KOPT-K1 (cell line): ENCODE data around the gene CRHR2.

Experiments
- H3K27ac ChIP-seq: fragments of 200-600 bp; sonication (generic); 2 replicates; pipeline ENCODE4 v1.5.1; 2016; ENCODE audit warnings: antibody characterized with exemption, mild to moderate bottlenecking, low read depth, low read length; ENCODE audit not compliant: poor library complexity, severe bottlenecking
- H3K36me3 ChIP-seq: fragments of 200-600 bp; sonication (generic); 2 replicates; pipeline ENCODE4 v1.5.1; 2017; ENCODE audit warnings: antibody characterized with exemption, mild to moderate bottlenecking, low read length, moderate library complexity; ENCODE audit not compliant: insufficient read depth
- H3K9me3 ChIP-seq: fragments of 200-600 bp; sonication (generic); 2 replicates; pipeline ENCODE4 v1.5.1; 2017; ENCODE audit warnings: antibody characterized with exemption, low read length, mild to moderate bottlenecking; ENCODE audit not compliant: insufficient read depth, poor library complexity, severe bottlenecking

The CRHR2 gene

DNA sequence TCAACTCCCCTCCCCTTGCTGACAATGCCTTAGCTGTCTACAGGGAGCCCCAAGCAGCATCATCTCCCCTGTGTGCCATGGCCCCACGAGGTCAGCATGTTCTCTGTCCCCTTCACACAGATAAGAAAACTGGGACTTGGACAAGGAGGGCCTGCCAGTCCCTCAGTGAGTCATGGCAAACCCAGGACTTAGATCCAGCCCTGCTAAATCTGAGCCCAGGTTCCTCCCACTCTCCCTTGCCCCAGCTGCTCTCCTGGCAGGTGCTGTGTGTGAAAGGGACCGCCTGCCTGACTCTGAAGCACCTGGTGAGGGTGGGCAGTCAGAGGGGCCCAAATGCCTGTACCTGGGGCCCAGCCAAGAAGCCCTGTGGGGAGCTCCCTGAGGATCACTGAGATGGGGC, 7.4 kb downstream of the CRHR2 start:
- no peaks in the 10 kb centered on the region for H3K9me3 ChIP-seq
- H3K36me3 ChIP-seq = no peaks in the 10 kb centered on the region
- no peak overlapping the region for H3K27ac ChIP-seq

DNA sequence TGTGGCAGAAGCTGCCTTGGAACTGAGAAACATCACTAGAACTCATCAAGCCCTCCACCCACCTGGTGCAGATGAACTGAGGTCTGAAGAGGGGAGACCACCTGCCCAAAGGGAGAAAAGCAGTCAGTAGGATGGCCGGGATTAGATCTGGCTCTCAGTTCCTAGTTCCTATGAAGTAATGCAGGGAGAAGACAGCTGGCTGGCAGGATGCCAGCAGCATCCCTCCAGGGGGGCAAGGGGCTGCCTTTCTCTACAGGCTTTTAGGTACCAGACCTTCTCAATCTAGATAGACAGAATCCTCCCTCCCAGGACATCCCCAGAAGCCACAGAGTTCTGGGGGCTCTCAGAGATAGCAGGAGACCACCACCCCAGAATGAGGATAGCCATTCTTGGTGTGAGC, 7.8 kb downstream of the CRHR2 start:
- no peaks in the 10 kb centered on the region for H3K36me3 ChIP-seq
- no peak overlapping the region for H3K27ac ChIP-seq
- H3K9me3 ChIP-seq = no peaks in the 10 kb centered on the region

DNA sequence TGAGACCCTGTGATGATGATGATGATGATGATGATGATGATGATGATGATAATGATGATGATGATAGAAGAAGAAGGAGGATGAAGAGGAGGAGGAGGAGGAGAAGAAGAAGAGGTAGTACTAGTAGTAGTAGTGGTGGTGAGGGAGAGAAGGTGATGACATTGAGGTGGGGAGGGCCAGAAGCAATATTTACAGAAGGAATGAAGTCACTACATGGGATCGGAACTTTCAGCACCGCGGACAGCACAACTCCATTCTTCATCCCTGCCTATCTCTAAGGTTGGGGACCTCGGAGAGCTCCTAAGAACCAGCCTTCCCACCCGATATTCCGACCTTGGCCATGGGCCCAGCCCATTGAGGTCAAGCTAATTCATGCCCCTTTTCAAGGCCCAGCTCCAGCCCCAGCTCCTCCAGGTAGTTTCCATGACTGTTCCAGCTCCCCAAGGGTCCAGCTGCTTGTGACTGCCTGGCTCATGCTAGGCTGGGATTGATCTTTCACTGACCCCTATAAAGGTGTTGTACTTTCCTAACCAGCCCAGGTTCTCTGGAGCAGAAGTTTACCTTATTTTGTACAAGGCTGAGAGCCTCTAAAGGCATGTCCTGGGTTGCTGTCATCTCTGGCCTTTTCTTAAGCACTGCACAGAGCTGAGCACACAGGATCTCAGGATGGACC, 10.3 kb downstream of the CRHR2 start:
- no peaks in the 10 kb centered on the region for H3K9me3 ChIP-seq
- no peaks in the 10 kb centered on the region for H3K36me3 ChIP-seq
- H3K27ac ChIP-seq = no peak overlapping the region

DNA sequence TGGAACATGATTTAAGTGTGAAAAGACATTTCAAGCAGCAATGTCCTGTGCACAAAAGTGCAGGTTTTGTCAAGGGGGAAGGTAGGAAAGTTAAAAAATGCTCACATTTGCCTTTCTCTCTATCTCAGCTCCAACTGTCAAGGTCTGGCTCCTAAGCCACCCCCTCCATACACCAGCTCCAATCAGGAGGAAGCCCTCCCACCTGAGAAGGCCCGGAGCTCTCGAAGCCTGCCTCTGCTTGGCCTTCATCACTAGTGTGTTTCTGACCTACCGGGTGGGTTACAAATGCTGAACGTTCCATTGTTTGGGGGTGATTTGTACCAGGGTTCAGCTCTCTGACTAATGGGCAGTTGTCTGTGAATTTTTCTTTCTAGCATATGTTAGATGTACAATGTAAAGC, 14.2 kb downstream of the CRHR2 start:
- no peaks in the 10 kb centered on the region for H3K36me3 ChIP-seq
- H3K9me3 ChIP-seq = no peaks in the 10 kb centered on the region
- H3K27ac ChIP-seq = no peak overlapping the region

DNA sequence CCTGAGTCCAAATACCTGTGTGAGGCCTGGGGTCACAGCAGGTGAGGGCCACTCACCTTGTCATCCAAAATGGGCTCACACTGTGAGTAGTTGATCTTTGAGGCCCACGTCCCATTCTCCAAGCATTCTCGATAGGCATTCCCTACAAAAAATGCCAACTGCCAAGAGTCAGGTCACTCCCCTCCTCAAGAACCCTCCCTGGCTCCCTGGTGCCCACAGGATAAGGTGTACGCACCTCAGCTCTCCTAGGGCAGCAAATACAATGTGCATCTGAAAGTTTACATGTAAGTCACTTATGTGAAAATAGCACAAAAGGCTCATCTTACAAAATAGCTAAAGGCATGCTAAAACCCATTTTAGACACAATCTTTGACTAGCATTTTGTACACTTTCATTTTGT, 15.1 kb downstream of the CRHR2 start:
- no peaks in the 10 kb centered on the region for H3K9me3 ChIP-seq
- no peaks in the 10 kb centered on the region for H3K36me3 ChIP-seq
- no peak overlapping the region for H3K27ac ChIP-seq

DNA sequence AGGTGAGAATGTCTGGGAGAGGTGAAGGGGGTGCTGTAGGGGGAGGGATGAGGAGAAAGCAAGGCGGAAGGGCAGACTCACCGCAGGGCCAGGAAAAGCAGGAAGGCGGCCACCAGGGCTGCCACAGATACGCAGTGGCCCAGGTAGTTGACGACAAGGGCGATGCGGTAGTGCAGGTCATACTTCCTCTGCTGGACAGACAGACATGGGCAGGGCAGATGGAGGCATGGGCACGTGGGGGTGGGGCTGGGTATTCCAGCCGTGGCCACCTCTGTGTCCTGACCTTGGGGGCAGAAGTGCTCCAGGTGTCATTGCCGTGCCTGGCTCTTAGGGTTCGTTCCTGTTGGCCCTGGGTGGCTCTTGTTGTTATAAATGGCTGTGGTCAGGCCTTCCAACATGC, 16.8 kb downstream of the CRHR2 start:
- no peaks in the 10 kb centered on the region for H3K9me3 ChIP-seq
- no peak overlapping the region for H3K27ac ChIP-seq
- H3K36me3 ChIP-seq = no peaks in the 10 kb centered on the region

DNA sequence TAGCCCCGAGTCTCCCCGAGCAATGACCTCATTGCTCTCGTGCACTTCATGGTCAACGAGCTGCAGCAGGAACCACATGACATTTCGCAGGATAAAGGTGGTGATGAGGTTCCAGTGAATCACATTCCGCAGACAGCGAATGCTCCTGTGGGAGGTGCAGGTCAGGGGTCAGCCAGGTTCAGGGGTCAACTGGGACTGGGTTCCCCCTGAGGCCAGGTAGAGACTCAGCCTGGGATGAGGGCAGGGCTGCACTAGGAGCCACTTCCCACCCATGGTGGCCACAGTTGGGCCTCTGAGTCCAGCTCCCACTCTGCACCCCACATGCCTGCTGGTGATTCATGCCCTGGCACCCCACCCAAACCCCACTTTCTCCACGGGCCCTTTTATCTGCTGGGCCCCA, 17.2 kb downstream of the CRHR2 start:
- H3K9me3 ChIP-seq = no peaks in the 10 kb centered on the region
- H3K36me3 ChIP-seq = no peaks in the 10 kb centered on the region

DNA sequence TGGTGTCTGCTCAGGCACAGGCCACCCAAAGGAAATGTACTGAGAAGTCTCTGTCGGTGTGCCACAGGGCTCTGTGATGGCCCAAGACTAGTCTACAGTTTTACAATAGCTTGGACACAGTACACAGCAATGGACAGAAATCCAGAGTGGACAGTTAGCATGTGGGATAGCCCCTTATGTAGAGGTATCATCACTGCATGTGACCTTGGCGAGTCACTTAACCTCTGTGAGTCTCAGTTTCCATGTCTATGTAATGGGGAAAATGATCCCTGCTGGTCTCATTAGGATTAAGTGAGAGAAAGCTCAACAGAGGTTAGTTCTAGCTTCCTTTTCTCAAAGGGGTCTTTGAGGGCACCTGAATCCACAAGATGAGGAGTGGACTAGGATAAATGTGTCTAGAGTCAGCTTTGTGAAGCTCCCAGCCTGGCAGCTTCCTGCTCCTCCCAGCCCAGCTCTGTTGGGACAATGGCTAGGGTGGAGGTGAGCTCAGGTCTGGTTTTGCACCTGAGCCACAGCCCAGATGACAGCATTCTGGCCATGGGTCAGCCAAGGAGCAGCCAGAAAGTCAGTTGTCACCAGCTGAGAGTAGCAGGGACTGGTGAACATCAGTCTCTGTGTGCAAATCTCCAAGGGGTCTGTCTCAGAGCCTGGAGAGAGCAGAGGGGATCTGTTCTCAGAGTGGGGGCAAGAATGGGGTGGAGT, 17.9 kb downstream of the CRHR2 start:
- Histone ChIP-seq H3K36me3 (no peaks in the 10 kb centered on the region), H3K27ac (no peak overlapping the region), H3K9me3 (no peaks in the 10 kb centered on the region)

More for the DNA sequence above, 17.2 kb downstream of the CRHR2 start:
- no peak overlapping the region for H3K27ac ChIP-seq

DNA sequence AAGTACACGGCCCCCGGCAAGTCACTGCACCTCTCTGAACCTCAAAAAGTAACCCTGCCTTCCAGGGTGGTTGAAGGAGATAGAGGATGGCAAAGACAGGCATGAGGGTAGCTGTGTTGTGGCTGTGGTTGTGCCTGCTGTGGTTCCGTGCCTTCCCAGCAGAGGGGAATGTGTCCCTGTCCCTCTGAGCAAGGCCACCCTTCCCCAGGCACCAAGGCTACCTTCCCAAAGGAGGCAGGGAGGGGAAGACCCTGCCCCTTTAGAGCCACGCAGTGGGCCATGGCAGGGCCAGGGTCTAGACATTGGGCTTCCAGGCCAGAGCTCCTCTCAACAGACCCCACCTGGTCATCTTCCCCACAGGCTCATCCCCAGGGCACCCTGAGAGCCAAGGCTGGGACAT, 18.8 kb downstream of the CRHR2 start:
- no peak overlapping the region for H3K27ac ChIP-seq
- no peaks in the 10 kb centered on the region for H3K36me3 ChIP-seq
- H3K9me3 ChIP-seq = no peaks in the 10 kb centered on the region

DNA sequence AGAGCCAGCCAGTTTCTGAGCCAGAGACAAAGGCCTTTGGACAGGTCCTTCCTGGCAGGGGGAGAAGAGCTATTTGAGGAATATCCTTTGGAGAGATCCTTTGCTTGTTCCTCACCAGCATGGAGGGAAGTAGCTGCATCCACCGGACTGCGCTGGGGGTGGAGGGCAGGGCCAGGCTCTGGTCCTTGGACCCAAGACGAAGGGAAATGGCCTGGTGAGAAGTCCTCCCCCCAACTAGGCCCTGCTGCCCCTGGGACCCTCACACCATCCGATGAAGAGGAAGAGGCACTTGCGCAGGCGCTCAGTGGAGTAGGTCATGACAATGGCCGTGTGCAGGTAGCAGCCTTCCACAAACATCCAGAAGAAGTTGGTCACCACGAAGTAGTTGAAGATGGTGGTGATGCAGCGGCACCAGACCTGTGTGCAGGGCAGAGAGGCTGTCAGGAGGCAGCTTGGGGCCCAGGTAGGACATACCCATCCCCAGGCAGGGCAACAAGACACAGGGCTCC, 19.8 kb downstream of the CRHR2 start:
- Histone ChIP-seq H3K9me3 (no peaks in the 10 kb centered on the region), H3K36me3 (no peaks in the 10 kb centered on the region)

DNA sequence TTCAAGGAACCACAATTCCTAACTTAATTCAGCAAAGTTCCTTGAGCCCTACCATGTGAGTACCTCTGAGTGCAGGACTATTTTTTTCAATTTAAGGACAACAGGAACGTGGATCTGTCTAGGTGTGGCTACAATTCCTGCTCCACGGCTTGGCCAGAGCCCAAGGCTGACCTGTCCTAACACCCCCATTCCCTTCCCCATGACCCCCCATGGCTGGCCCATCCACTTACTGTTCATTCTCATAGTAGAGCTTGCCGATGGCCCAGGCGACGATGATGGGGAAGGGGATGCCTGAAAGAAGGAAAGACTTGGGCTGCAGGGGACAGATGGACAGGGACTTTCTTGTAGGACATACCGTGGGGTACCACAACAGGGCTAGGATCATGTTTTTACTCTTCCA, 20.3 kb downstream of the CRHR2 start:
- no peaks in the 10 kb centered on the region for H3K9me3 ChIP-seq
- H3K36me3 ChIP-seq = no peaks in the 10 kb centered on the region
- H3K27ac ChIP-seq = no peak overlapping the region

More for the DNA sequence above, 19.8 kb downstream of the CRHR2 start:
- H3K27ac ChIP-seq = no peak overlapping the region

DNA sequence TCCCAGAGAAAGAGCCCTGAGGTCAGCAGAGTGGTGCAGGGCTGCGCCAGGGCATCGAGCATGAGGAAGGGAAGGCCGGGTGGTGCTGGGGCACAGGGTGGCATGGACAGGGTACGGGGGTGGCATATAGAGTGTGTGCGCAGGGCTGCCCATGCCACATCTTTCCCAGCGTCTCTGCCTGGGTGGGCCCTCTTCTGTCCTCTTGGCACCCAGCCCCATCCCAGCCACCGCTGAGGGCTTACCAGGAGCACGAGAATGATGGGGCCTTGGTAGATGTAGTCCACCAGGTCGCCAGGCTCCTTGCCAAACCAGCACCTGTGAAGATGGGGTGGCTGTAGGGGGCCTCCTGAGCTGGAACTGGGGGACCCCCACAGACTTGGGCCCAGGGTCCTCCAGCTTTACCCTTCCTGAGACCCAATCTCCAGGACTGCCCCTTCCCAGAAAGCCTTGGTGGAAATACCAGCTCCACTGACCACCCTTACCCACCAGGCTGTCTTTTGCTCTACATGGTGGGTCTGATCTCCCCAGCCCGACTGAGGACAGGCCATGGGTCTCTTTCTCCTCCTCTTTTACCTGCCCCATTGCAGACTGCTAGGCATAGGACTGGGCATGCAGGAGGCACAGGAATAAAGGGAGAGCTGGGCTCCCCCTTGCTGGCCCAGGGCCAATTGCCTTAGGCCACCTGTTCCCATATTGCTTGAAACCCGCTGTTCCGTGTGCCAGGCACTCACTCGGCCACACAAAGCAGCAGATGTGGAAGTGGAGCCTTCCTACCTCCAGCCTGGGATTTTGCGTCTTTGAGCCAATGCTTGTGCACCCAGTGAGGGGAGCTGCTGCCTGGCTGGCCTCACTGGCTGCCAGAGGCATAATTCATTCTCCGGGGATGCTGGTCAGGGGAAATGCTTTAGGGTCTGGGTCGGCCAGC, 21.7 kb downstream of the CRHR2 start:
- Histone ChIP-seq H3K36me3 (no peaks in the 10 kb centered on the region), H3K9me3 (no peaks in the 10 kb centered on the region), H3K27ac (no peak overlapping the region)

DNA sequence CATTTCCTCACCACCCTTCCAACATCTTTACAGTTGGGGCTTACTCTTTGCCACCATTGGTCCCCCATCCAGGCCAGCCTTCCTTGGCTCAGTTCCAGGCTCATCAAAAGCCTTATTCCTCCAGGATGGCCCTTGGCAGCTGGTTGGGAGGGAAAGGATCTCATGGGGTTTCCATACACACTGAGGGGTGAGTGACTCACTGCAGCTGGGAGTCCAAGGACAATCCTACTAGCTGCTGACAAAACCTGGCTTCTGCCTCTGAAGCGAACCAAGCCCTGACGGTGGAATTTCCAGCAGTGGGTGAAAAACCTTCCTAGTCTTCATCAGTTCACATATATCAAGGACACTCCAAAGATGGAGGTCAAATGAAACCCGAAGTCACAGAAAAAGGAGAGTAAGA, 22.9 kb downstream of the CRHR2 start:
- Histone ChIP-seq H3K36me3 (no peaks in the 10 kb centered on the region), H3K9me3 (no peaks in the 10 kb centered on the region), H3K27ac (no peak overlapping the region)

DNA sequence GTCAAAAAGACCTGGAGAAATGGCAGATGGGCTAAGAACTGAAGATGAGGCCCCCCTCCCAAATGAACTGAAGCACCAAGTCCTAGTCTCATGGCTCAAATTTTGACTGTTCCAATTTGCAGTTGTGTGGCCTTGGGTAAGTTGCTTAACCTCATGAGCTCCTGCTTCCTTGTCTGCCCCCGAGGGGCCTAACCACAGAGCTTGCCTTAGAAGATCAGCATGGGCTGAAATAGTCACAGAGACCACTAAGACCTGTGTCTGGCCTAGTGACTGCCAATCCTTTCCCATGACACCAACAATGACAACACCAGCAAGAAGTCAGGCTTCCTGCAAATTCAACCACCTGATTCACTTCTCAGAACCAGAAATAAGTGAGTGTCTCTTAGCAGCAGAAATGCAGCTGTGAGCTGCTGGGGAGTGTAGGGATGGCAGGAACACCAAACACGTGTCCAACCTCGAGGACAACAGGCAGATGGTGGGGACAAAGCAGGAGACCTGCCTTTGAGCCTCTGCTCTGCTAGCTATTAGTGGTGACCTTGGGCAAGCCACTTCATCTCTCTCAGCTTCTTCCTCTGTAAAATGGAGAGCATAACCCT, 23.7 kb downstream of the CRHR2 start:
- Histone ChIP-seq H3K36me3 (no peaks in the 10 kb centered on the region), H3K27ac (no peak overlapping the region), H3K9me3 (no peaks in the 10 kb centered on the region)

DNA sequence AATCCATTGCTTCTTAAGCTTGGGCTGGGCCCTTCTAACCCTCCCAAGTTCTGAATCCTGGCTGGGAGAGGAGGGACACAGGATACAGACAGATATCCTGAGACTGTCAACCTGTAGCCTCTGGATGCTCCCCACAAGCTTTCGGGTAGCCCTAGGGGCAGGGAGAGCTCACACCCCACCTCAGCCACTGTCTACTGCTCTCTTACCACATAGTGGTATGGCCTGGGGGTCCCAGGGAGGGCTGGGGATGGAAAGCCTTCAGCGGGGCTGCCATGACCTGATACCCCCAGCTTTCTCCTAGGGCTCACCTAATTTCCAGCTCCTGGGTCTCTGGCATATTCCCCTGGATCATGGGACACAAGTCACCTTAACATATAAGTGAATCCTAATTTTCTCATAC, 25.1 kb downstream of the CRHR2 start:
- H3K27ac ChIP-seq = no peak overlapping the region
- no peaks in the 10 kb centered on the region for H3K36me3 ChIP-seq
- no peaks in the 10 kb centered on the region for H3K9me3 ChIP-seq
